ENCODE measurements around the gene CCNQ. TPM values are rescaled to one million over a fixed set of nuclear protein-coding genes. Genes with fewer than 3 reads are reported as not detected.

Gene CCNQ
- polyA plus RNA-seq, 1 donor (not counting 4 experiments of a cell fraction or from before 2014, with no cell fraction given) = 31.1 TPM

DNA sequence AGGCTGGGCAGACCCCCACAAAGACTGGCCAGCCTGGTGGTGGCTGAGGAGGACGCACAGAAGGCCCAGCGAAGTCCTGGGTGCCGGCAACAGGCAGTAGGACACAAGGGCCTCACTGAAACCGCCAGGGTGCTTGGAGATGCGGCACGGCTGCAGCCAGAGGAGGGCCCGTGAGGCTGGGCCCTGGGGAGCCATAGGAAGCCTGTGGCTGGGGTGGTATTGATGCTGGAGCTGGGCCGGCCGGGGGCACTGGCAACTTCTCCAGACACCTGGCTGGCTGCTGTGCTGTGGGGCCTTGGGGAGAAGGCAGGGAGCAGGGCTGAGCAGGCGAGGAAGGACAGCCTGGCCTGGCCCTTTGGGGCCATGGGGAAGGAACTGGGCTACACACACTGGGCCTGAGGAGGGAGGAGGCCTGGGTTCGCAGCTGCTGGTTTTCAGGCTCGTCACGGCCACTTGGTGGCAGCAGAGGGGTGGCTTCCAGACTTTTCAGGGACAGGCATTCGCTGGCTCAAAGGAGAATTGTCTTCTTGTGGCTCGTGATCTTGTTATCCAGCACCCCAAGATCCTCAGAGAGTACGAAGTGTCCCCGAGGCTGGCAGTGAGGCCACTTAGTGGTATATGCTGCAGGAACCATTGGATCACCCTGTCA lies 44.3 kb downstream of the CCNQ start:
- dilution Hi-C loops (cut with MboI; ENCODE audit: extremely low pct_ligation_motif_present, low sequenced_read_pairs) = no loop called here
- FAIRE-seq (no peak), DNase-seq (ENCODE audit: low read depth, low spot score) (no peak)
- Histone ChIP-seq H3K4me3 (ENCODE audit: control insufficient read depth in 2 of 3, extremely low read depth in 1 of 3, insufficient read depth in 2 of 3, low read depth in 1 of 3, low read length in 3 of 3) (no peak overlapping the region), H3K9me3 (ENCODE audit: control insufficient read depth, low read depth, low read length) (peaks cover under 1% of the 10 kb centered on the region), H3K9me1 (ENCODE audit: control insufficient read depth, extremely low read depth, insufficient read depth, low read length) (no peaks in the 10 kb centered on the region), H4K20me1 (ENCODE audit: control insufficient read depth, extremely low read depth, insufficient read depth, low read length) (no peaks in the 10 kb centered on the region), H3K9ac (ENCODE audit: control insufficient read depth, extremely low read depth, insufficient read depth, low read length) (no peak overlapping the region), H3K27me3 (ENCODE audit: control insufficient read depth, extremely low read depth, insufficient read depth, low read length) (peaks cover 4% of the 10 kb centered on the region), H3K4me1 (ENCODE audit: control insufficient read depth, extremely low read depth, insufficient read depth, low read length) (no peaks in the 10 kb centered on the region), H3K79me2 (ENCODE audit: control insufficient read depth, insufficient read depth, low read length) (no peaks in the 10 kb centered on the region), H3K4me2 (ENCODE audit: control insufficient read depth, extremely low read depth, insufficient read depth, low read depth, low read length) (no peak overlapping the region), H3K27ac (ENCODE audit: control insufficient read depth, insufficient read depth, low read length) (no peak overlapping the region), H3K36me3 (ENCODE audit: control insufficient read depth in 2 of 2, extremely low read depth in 1 of 2, insufficient read depth in 2 of 2, low read length in 2 of 2) (no peaks in the 10 kb centered on the region), H2AFZ (ENCODE audit: control insufficient read depth, low read length) (no peak overlapping the region)
- no peak for TF ChIP-seq EZH2 (IDR thresholded peaks at IDR 0.05; ENCODE audit: low read length)
- TF ChIP-seq, protein P1, sequence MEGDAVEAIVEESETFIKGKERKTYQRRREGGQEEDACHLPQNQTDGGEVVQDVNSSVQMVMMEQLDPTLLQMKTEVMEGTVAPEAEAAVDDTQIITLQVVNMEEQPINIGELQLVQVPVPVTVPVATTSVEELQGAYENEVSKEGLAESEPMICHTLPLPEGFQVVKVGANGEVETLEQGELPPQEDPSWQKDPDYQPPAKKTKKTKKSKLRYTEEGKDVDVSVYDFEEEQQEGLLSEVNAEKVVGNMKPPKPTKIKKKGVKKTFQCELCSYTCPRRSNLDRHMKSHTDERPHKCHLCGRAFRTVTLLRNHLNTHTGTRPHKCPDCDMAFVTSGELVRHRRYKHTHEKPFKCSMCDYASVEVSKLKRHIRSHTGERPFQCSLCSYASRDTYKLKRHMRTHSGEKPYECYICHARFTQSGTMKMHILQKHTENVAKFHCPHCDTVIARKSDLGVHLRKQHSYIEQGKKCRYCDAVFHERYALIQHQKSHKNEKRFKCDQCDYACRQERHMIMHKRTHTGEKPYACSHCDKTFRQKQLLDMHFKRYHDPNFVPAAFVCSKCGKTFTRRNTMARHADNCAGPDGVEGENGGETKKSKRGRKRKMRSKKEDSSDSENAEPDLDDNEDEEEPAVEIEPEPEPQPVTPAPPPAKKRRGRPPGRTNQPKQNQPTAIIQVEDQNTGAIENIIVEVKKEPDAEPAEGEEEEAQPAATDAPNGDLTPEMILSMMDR (optimal IDR thresholded peaks at IDR 0.05 in 1 of 3, IDR thresholded peaks at IDR 0.05 in 1 of 3, conservative IDR thresholded peaks at IDR 0.05 in 1 of 3; ENCODE audit: extremely low read depth in 1 of 3, insufficient read depth in 2 of 3, low read length in 3 of 3) = peak in 2 of 3 experiments; percentile 58 to 68

DNA sequence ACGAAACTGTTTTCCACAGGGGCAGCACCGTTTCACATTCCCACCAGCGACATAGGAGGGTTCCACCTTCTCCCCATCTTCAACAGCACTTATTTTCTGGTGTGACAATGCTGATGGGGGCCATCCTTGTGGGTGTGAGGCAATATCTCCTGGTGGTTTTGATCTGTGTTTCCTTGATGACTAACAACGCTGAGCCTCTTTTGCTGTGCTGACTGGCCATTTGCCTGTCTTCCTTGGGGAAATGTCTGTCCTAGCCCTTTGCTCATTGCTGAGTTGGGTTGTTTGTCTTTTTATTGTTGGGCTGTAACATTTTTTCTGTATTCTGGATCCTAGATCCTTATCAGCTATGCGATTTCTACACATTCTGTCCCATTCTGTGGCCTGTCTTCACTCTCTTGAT lies 47.8 kb downstream of the CCNQ start:
- no peaks in the 10 kb centered on the region for H4K20me1 ChIP-seq (ENCODE audit: control insufficient read depth, extremely low read depth, insufficient read depth, low read length)
- no peak overlapping the region for H3K4me2 ChIP-seq (ENCODE audit: control insufficient read depth, extremely low read depth, insufficient read depth, low read depth, low read length)
- H3K27ac ChIP-seq (ENCODE audit: control insufficient read depth, insufficient read depth, low read length) = no peak overlapping the region
- dilution Hi-C loops (cut with MboI; ENCODE audit: extremely low pct_ligation_motif_present, low sequenced_read_pairs) = no loop called here
- H3K9me3 ChIP-seq (ENCODE audit: control insufficient read depth, low read depth, low read length) = no peaks in the 10 kb centered on the region
- no peaks in the 10 kb centered on the region for H3K79me2 ChIP-seq (ENCODE audit: control insufficient read depth, insufficient read depth, low read length)
- H3K4me1 ChIP-seq (ENCODE audit: control insufficient read depth, extremely low read depth, insufficient read depth, low read length) = no peaks in the 10 kb centered on the region
- DNase-seq (ENCODE audit: low read depth, low spot score) (no peak), FAIRE-seq (no peak)
- H3K9ac ChIP-seq (ENCODE audit: control insufficient read depth, extremely low read depth, insufficient read depth, low read length) = no peak overlapping the region
- H3K4me3 ChIP-seq (ENCODE audit: control insufficient read depth in 2 of 3, extremely low read depth in 1 of 3, insufficient read depth in 2 of 3, low read depth in 1 of 3, low read length in 3 of 3) = no peak overlapping the region
- no peak overlapping the region for H2AFZ ChIP-seq (ENCODE audit: control insufficient read depth, low read length)
- H3K36me3 ChIP-seq (ENCODE audit: control insufficient read depth in 2 of 2, extremely low read depth in 1 of 2, insufficient read depth in 2 of 2, low read length in 2 of 2) = no peaks in the 10 kb centered on the region
- no peak for TF ChIP-seq EZH2 (IDR thresholded peaks at IDR 0.05; ENCODE audit: low read length)
- TF ChIP-seq, protein P1 (optimal IDR thresholded peaks at IDR 0.05 in 1 of 3, IDR thresholded peaks at IDR 0.05 in 1 of 3, conservative IDR thresholded peaks at IDR 0.05 in 1 of 3; ENCODE audit: extremely low read depth in 1 of 3, insufficient read depth in 2 of 3, low read length in 3 of 3) = no peak
- H3K9me1 ChIP-seq (ENCODE audit: control insufficient read depth, extremely low read depth, insufficient read depth, low read length) = no peaks in the 10 kb centered on the region
- peaks cover 4% of the 10 kb centered on the region for H3K27me3 ChIP-seq (ENCODE audit: control insufficient read depth, extremely low read depth, insufficient read depth, low read length)
